ENCODE measurements around the gene HES6.

- no peak for TF ChIP-seq EZH2 (IDR thresholded peaks at IDR 0.05; ENCODE audit: borderline replicate concordance, low read length)
- no peak for TF ChIP-seq CTCF (IDR thresholded peaks at IDR 0.05; ENCODE audit: low read length)
Observed at GRCh38 chr2:238271061-238271554, 31.3 kb upstream of the HES6 start.

Measured in OCI-LY1 (cell line).